Keratinocyte (primary cell): Measurements from ENCODE around the gene C2orf78. TPM values are rescaled to one million over a fixed set of nuclear protein-coding genes. Genes with fewer than 3 reads are reported as not detected.

Experiments used
- DNase-seq: peaks from one replicate; pipeline ENCODE4 v3.0.0-alpha.2; 2011; ENCODE audit warnings: low read depth, missing footprints, low spot score
- FAIRE-seq: peaks from 2 replicates; lab custom pipeline; 2011; peaks lifted over from hg19 to GRCh38; lab: Jason Lieb, UNC
- H2AFZ ChIP-seq: 2 replicates; pipeline ENCODE4 v1.6.0; 2012; ENCODE audit warnings: low read length, control low read depth, inconsistent platforms; ENCODE audit not compliant: control insufficient read depth
- H3K27ac ChIP-seq: 2 replicates; pipeline ENCODE4 v1.5.1; 2011; ENCODE audit warnings: low read length; ENCODE audit not compliant: control insufficient read depth, insufficient read depth
- H3K27me3 ChIP-seq: 3 replicates; pipeline ENCODE4 v1.6.0; 2011; ENCODE audit warnings: low read length; ENCODE audit not compliant: control insufficient read depth, insufficient read depth; ENCODE audit errors: extremely low read depth
- H3K36me3 ChIP-seq, 2 experiments: 2 replicates in 1 of 2; 3 replicates in 1 of 2; pipeline ENCODE4 v1.5.1; 2011; ENCODE audit warnings: low read length in 2 of 2, mild to moderate bottlenecking in 1 of 2; ENCODE audit not compliant: control insufficient read depth in 2 of 2, insufficient read depth in 2 of 2; ENCODE audit errors: extremely low read depth in 1 of 2
- H3K4me1 ChIP-seq: 3 replicates; pipeline ENCODE4 v1.5.1; 2011; ENCODE audit warnings: low read length; ENCODE audit not compliant: control insufficient read depth, insufficient read depth; ENCODE audit errors: extremely low read depth
- H3K4me2 ChIP-seq: 3 replicates; pipeline ENCODE4 v1.6.0; 2011; ENCODE audit warnings: low read depth, low read length; ENCODE audit not compliant: control insufficient read depth, insufficient read depth; ENCODE audit errors: extremely low read depth
- H3K4me3 ChIP-seq, 3 experiments: fragments of 200-600 bp in 1 of 3; sonication (generic) in 1 of 3; 2 replicates in 2 of 3; 3 replicates in 1 of 3; pipeline ENCODE4 v1.5.1; 2011 to 2016; ENCODE audit warnings: low read length in 3 of 3, mild to moderate bottlenecking in 3 of 3, control low read depth in 2 of 3, inconsistent platforms in 1 of 3, low read depth in 1 of 3, mixed read lengths in 1 of 3, mixed run types in 1 of 3, moderate library complexity in 1 of 3; ENCODE audit not compliant: control insufficient read depth in 2 of 3, insufficient read depth in 2 of 3; ENCODE audit errors: extremely low read depth in 1 of 3
- H3K79me2 ChIP-seq: 2 replicates; pipeline ENCODE4 v1.6.0; 2012; ENCODE audit warnings: low read length; ENCODE audit not compliant: control insufficient read depth, insufficient read depth
- H3K9ac ChIP-seq: 3 replicates; pipeline ENCODE4 v1.6.0; 2011; ENCODE audit warnings: low read length; ENCODE audit not compliant: control insufficient read depth, insufficient read depth; ENCODE audit errors: extremely low read depth
- H3K9me1 ChIP-seq: 3 replicates; pipeline ENCODE4 v1.6.0; 2011; ENCODE audit warnings: low read length; ENCODE audit not compliant: control insufficient read depth, insufficient read depth; ENCODE audit errors: extremely low read depth
- H3K9me3 ChIP-seq: 2 replicates; pipeline ENCODE4 v1.5.1; 2012; ENCODE audit warnings: low read depth, low read length; ENCODE audit not compliant: control insufficient read depth
- H4K20me1 ChIP-seq: 3 replicates; pipeline ENCODE4 v1.6.0; 2011; ENCODE audit warnings: low read length; ENCODE audit not compliant: control insufficient read depth, insufficient read depth; ENCODE audit errors: extremely low read depth
- EZH2 ChIP-seq: IDR thresholded peaks from one replicate; pipeline ENCODE4 v1.6.1; 2012; ENCODE audit warnings: inconsistent platforms, mild to moderate bottlenecking, low read length, moderate library complexity
- dilution Hi-C: fragments of 300-500 bp; cut with MboI; formaldehyde crosslinking; loops from one replicate; pipeline ENCODE4 v1.7.0; 2020; ENCODE audit warnings: low sequenced_read_pairs; ENCODE audit not compliant: extremely low pct_ligation_motif_present
- polyA plus RNA-seq, 5 experiments: library from polyadenylated mRNA; depleted of rRNA in 3 of 5; stranded (reverse) in 3 of 5; stranded (forward) in 1 of 5; unstranded in 1 of 5; fragments of >200 nt; gene quantifications; 1 replicate in 1 of 5; 2 replicates in 3 of 5; 3 replicates in 1 of 5; pipeline versions ENCODE4 v1.2.1 to v1.2.3, GENCODE V29; 2011 to 2012; ENCODE audit warnings: missing spikeins in 2 of 5, low read depth in 1 of 5, low replicate concordance in 1 of 5
- TF ChIP-seq, protein P1 (sequence below), 3 experiments: IDR thresholded peaks in 1 of 3; conservative IDR thresholded peaks in 1 of 3; optimal IDR thresholded peaks in 1 of 3; 2 replicates in 2 of 3; 3 replicates in 1 of 3; pipeline versions ENCODE3 to v1.5.1; 2011; ENCODE audit warnings: low read length in 3 of 3, mild to moderate bottlenecking in 3 of 3, moderate library complexity in 2 of 3, control low read depth in 1 of 3, inconsistent platforms in 1 of 3; ENCODE audit not compliant: insufficient read depth in 2 of 3; ENCODE audit errors: extremely low read depth in 1 of 3

The C2orf78 gene
- polyA plus RNA-seq, 1 donor (not counting 4 experiments of a cell fraction or from before 2014, with no cell fraction given) = not detected

DNA sequence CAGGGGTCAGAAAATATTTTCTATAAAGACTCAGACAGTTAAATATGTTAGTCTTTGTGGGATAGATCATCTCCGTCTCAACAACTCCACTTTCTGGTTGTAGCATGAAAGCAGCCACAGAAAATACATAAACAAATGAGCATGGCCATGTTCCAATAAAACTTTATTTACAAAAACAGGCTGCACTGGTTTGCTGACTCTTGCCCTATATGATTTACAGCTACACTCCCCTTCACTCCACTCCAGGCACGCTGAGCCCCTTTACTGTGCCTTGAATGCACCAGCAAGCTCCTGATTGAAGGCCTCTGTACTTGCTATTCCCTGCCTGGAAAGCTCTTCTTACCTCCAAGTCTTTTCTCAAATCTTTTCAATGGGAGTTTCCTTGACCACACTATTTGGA is 39.0 kb downstream of the C2orf78 start:
- dilution Hi-C loops = no loop called here
- FAIRE-seq (no peak), DNase-seq (no peak)
- TF ChIP-seq, protein P1, sequence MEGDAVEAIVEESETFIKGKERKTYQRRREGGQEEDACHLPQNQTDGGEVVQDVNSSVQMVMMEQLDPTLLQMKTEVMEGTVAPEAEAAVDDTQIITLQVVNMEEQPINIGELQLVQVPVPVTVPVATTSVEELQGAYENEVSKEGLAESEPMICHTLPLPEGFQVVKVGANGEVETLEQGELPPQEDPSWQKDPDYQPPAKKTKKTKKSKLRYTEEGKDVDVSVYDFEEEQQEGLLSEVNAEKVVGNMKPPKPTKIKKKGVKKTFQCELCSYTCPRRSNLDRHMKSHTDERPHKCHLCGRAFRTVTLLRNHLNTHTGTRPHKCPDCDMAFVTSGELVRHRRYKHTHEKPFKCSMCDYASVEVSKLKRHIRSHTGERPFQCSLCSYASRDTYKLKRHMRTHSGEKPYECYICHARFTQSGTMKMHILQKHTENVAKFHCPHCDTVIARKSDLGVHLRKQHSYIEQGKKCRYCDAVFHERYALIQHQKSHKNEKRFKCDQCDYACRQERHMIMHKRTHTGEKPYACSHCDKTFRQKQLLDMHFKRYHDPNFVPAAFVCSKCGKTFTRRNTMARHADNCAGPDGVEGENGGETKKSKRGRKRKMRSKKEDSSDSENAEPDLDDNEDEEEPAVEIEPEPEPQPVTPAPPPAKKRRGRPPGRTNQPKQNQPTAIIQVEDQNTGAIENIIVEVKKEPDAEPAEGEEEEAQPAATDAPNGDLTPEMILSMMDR (optimal IDR thresholded peaks at IDR 0.05 in 1 of 3, IDR thresholded peaks at IDR 0.05 in 1 of 3, conservative IDR thresholded peaks at IDR 0.05 in 1 of 3; ENCODE audit: extremely low read depth in 1 of 3, insufficient read depth in 2 of 3, low read length in 3 of 3) = no peak
- no peak overlapping the region for H2AFZ ChIP-seq
- no peak overlapping the region for H3K4me2 ChIP-seq
- H3K4me3 ChIP-seq = no peak overlapping the region
- no peak overlapping the region for H3K9ac ChIP-seq
- no peaks in the 10 kb centered on the region for H3K79me2 ChIP-seq
- H3K4me1 ChIP-seq = no peaks in the 10 kb centered on the region
- H4K20me1 ChIP-seq = no peaks in the 10 kb centered on the region
- H3K27me3 ChIP-seq = no peaks in the 10 kb centered on the region
- H3K27ac ChIP-seq = no peak overlapping the region
- H3K9me3 ChIP-seq = no peaks in the 10 kb centered on the region
- H3K36me3 ChIP-seq = no peaks in the 10 kb centered on the region
- H3K9me1 ChIP-seq = no peaks in the 10 kb centered on the region

DNA sequence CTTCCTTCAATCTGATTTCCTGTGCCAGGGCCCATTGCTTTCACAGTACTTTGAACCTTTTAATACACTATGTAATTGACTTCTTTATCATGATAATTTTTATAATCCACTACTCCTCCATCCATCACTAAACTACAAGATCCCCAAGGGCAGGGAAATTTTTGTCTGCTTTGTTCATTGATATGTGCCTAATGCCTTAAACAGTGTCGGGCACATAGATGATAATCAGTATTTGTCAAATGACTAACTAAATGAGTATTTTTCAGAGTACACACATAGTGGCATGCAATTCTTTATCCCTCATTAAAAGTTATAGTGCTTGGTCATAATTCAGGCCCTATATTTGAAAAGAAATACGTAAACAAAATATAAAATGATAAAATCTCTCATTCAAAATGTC is 39.4 kb downstream of the C2orf78 start:
- Histone ChIP-seq H3K9me1 (no peaks in the 10 kb centered on the region), H3K4me2 (no peak overlapping the region), H3K79me2 (no peaks in the 10 kb centered on the region), H2AFZ (no peak overlapping the region), H3K4me3 (no peak overlapping the region), H3K36me3 (no peaks in the 10 kb centered on the region), H4K20me1 (no peaks in the 10 kb centered on the region), H3K9me3 (no peaks in the 10 kb centered on the region), H3K27ac (no peak overlapping the region), H3K9ac (no peak overlapping the region), H3K4me1 (peaks cover 3% of the 10 kb centered on the region), H3K27me3 (no peaks in the 10 kb centered on the region)
- FAIRE-seq (no peak), DNase-seq (no peak)
- no peak for TF ChIP-seq EZH2
- TF ChIP-seq, protein P1 (optimal IDR thresholded peaks at IDR 0.05 in 1 of 3, IDR thresholded peaks at IDR 0.05 in 1 of 3, conservative IDR thresholded peaks at IDR 0.05 in 1 of 3; ENCODE audit: extremely low read depth in 1 of 3, insufficient read depth in 2 of 3, low read length in 3 of 3) = no peak
- dilution Hi-C loops = no loop called here
